ENCODE measurements around the gene ARHGAP10. TPM values are rescaled to one million over a fixed set of nuclear protein-coding genes. Genes with fewer than 3 reads are reported as not detected.
"Not testable (repeated sequence)": the region's sequence is repeated elsewhere in the genome, so short reads cannot be mapped to it uniquely, and the experiment has no call there.

The ARHGAP10 gene
- total RNA-seq, 2 experiments from 2014 or later: 6.5 to 6.6 TPM

DNA sequence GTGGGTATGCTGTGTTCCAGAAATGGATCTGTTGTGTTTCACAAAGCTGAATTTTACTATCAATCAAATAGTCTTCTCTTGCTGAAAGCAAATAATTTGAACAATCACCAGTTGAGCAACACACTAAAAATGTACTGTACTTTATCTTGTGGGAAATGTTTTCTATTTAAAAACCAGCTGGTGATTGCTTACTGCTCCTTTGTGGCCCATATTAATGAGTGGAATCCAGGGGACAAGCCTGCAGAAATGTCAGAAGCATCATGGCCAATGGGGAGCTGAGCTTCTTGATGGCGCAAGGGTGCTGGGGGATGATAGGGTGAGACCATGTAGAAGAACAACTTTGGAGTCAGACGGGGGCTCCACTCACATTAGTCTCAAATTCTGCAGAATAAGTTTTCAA, 346.2 kb downstream of the ARHGAP10 start:
- POLR2A ChIA-PET: no interaction called here
- Mint-ChIP-seq H3K4me3 (no peak overlapping the region), H3K27ac (no peak overlapping the region), H3K9me3 (peaks cover 24% of the 10 kb centered on the region), H3K36me3 (peaks cover 54% of the 10 kb centered on the region), H3K4me1 (no peaks in the 10 kb centered on the region), H3K27me3 (no peaks in the 10 kb centered on the region)
- ATAC-seq (ENCODE audit: low read depth) (no peak), DNase-seq (no peak)

DNA sequence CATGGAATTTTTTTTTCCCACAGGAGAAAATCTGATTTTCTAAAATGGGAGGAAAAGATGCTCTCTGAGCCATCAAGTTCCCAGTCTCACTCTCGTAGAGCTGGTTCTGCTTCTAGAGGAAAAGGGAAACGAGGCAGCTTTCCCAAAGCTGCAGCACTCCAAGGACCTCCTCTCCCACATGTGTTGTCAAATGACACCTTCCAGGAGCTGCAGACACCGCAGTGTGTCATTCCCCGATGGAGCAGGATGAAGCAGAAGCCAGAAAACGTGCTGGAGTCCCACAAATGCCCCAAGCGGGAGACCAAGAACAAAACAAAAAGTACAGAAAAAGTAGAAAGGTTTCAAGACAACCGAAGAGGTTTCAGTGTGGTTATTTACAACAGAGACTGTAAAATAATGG, 348.1 kb downstream of the ARHGAP10 start:
- Mint-ChIP-seq H3K4me3 (no peak overlapping the region), H3K27ac (no peak overlapping the region), H3K36me3 (peaks cover 49% of the 10 kb centered on the region), H3K4me1 (no peaks in the 10 kb centered on the region), H3K9me3 (peaks cover 25% of the 10 kb centered on the region), H3K27me3 (no peaks in the 10 kb centered on the region)
- ATAC-seq (ENCODE audit: low read depth) (no peak), DNase-seq (no peak)
- POLR2A ChIA-PET: no interaction called here

DNA sequence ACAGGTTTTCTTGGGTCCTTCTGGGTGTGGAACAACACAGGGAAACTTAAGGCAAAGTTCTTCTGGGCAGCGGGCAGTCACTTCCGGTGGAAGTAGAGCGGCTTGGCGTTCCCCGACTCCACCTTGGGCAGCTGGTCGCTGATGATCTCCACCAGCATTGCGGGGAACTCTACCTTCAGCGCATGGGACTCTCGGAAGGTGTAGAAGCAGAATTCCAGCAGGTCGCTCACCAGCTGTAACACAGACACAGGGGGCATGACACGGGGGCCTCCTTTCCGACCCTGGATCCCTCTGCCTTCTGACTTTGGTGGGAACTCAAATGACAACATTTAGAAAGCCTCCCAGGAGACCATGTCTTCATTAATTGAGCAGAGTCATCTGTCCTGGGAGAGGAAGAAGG, 349.4 kb downstream of the ARHGAP10 start:
- H3K36me3 Mint-ChIP-seq: peaks cover 43% of the 10 kb centered on the region
- no peaks in the 10 kb centered on the region for H3K27me3 Mint-ChIP-seq
- H3K27ac Mint-ChIP-seq: no peak overlapping the region
- no peaks in the 10 kb centered on the region for H3K4me1 Mint-ChIP-seq
- peaks cover 25% of the 10 kb centered on the region for H3K9me3 Mint-ChIP-seq
- DNase-seq (no peak), ATAC-seq (ENCODE audit: low read depth) (no peak)
- POLR2A ChIA-PET: no interaction called here
- no peak overlapping the region for H3K4me3 Mint-ChIP-seq

DNA sequence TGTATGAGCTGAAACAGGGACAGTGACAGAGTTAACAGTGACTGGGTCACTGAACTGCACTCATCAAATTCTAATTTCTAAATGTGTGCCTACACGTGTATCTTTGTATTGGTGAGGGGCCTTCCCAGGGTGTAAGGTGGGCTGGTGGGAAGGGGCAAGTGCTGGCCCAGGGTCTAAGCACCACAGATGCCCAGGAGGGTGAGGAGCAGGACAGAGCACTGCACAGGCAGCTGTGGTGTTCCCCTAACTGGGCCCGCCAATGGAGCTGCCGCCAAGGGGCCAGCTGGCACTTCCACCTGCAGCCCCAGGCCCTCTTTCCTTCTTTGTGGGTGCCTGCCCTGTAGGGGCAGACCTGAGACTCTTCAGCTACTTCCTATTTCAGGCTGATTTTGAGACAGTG, 349.9 kb downstream of the ARHGAP10 start:
- H3K9me3 Mint-ChIP-seq: peaks cover 23% of the 10 kb centered on the region
- DNase-seq: no peak
- H3K27me3 Mint-ChIP-seq: no peaks in the 10 kb centered on the region
- no peak overlapping the region for H3K4me3 Mint-ChIP-seq
- H3K27ac Mint-ChIP-seq: no peak overlapping the region
- H3K4me1 Mint-ChIP-seq: no peaks in the 10 kb centered on the region
- H3K36me3 Mint-ChIP-seq: peaks cover 40% of the 10 kb centered on the region
- no peak for ATAC-seq (ENCODE audit: low read depth)
- POLR2A ChIA-PET: no interaction called here

DNA sequence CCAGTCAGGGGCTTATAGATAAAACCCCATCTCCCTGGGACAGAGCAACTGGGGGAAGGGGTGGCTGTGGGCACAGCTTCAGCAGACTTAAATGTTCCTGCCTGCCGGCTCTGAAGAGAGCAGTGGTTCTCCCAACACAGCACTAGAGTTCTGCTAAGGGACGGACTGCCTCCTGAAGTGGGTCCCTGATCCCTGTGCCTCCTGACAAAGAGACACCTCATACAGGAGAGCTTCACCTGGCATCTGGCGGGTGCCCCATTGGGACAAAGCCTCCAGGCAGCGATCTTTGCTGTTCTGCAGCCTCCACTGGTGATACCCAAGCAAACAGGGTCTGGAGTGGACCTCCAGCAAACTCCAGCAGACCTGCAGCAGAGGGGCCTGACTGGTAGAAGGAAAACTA, 351.2 kb downstream of the ARHGAP10 start:
- H3K4me1 Mint-ChIP-seq; H3K27me3 Mint-ChIP-seq; POLR2A ChIA-PET; ATAC-seq (ENCODE audit: low read depth); DNase-seq; H3K27ac Mint-ChIP-seq; H3K4me3 Mint-ChIP-seq: not testable (repeated sequence)
- Mint-ChIP-seq H3K36me3 (peaks cover 36% of the 10 kb centered on the region), H3K9me3 (peaks cover 28% of the 10 kb centered on the region)

DNA sequence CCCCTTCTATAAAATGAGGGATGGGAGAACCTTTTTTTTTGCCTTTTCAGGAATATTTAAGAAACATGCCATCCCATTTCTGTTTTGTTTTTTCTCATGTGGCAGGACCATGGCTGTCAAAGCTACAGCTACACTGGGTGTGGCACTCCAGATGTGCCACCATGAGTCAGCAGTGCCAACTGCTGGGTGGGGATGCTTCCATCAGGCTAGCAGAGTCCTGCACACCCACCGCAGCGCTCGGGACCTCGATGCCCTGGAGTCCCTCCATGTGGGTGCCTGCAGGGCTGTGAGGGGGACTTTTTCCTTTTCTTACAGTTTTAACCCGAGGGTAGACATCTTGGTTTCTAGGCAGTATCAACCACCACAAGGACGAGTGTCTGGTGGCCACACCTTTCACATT, 357.7 kb downstream of the ARHGAP10 start:
- H3K36me3 Mint-ChIP-seq: peaks cover 21% of the 10 kb centered on the region
- DNase-seq (no peak), ATAC-seq (ENCODE audit: low read depth) (no peak)
- H3K4me3 Mint-ChIP-seq: no peak overlapping the region
- POLR2A ChIA-PET: no interaction called here
- no peaks in the 10 kb centered on the region for H3K27me3 Mint-ChIP-seq
- no peak overlapping the region for H3K27ac Mint-ChIP-seq
- peaks cover 19% of the 10 kb centered on the region for H3K9me3 Mint-ChIP-seq
- H3K4me1 Mint-ChIP-seq: peaks cover 3% of the 10 kb centered on the region

DNA sequence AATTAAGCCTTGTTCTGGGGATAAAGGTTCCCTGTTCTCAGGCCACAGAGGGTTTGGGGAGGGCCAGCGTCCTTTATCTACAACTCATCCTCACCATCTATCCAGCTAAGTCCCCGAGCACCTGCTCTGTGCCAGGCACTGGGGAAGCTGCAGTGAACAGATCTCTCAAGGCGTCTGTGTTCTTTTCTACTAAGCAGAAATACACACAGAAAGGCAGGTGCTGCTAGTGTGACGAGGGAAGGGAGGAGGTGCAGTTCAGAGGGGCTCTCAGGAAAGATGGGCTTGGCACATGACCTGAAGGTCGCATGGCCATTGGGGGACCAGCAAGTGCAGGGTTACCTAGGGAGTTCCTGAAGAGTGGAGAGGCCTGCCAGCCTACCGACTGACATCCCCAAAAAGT, 358.1 kb downstream of the ARHGAP10 start:
- peaks cover 18% of the 10 kb centered on the region for H3K36me3 Mint-ChIP-seq
- DNase-seq (no peak), ATAC-seq (ENCODE audit: low read depth) (no peak)
- peaks cover 3% of the 10 kb centered on the region for H3K4me1 Mint-ChIP-seq
- H3K4me3 Mint-ChIP-seq: no peak overlapping the region
- no peaks in the 10 kb centered on the region for H3K27me3 Mint-ChIP-seq
- H3K27ac Mint-ChIP-seq: no peak overlapping the region
- peaks cover 16% of the 10 kb centered on the region for H3K9me3 Mint-ChIP-seq
- POLR2A ChIA-PET: no interaction called here

DNA sequence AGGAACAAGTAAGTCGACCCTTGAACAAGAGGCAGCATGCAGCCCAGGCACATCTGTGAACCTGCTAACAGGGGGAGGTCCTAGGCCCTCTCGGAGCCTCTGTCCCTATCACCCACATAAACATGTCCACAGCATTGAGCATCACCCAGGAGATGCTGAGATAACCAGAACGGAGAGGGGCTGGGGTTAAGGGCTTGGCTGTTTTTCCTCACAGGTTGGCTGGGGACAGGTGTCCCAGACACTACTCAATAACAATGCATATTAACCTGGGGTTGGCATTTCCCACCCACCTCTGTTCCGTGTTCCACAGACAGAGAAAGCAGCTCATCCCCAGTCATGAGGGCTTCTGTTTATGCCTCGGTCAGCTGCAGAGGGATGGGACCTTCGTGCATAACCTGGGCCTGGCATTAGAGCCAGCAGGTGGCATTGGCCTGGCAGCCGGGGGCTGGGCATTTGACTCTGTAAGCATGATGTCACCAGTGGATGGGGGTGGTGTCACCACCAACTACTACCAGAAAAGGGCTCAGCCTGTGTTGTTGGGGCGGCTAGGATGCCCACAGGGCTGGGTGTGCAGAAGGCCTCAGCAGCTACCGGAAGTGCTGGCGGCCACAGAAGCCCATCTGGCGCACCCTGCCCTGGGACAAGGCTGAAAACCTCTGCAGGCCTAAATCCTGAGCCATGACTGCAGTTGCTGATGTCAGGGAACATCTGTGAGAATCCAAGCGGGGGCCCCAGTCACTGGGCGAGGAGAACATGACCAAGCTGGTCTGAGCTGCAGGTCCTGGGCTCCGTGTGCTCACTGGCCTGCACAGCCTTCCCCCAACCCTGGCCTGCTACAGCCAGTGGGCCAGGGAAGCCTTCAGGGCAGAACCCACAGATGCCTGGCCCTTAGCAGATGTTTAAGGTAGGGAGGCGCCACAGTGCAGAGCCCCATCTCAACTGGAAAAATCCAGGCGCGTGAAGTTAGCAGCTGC, 358.9 kb downstream of the ARHGAP10 start:
- Mint-ChIP-seq H3K4me1 (peaks cover 3% of the 10 kb centered on the region), H3K4me3 (no peak overlapping the region), H3K27me3 (no peaks in the 10 kb centered on the region), H3K36me3 (peaks cover 12% of the 10 kb centered on the region), H3K9me3 (peaks cover 10% of the 10 kb centered on the region), H3K27ac (no peak overlapping the region)
- POLR2A ChIA-PET: no interaction called here
- DNase-seq (no peak), ATAC-seq (ENCODE audit: low read depth) (no peak)

- POLR2A ChIA-PET: no interaction called here
- no peak overlapping the region for H3K4me3 Mint-ChIP-seq
- ATAC-seq (ENCODE audit: low read depth) (no peak), DNase-seq (no peak)
- H3K27ac Mint-ChIP-seq: no peak overlapping the region
- peaks cover 11% of the 10 kb centered on the region for H3K36me3 Mint-ChIP-seq
- H3K9me3 Mint-ChIP-seq: peaks cover 5% of the 10 kb centered on the region
- H3K27me3 Mint-ChIP-seq: no peaks in the 10 kb centered on the region
- H3K4me1 Mint-ChIP-seq: peaks cover 2% of the 10 kb centered on the region
These were observed 360.0 kb downstream of the ARHGAP10 start for GRCh38 chr4:148091896-148092295.

GRCh38 chr4:148092316-148093014, 360.6 kb downstream of the ARHGAP10 start:
- no peak overlapping the region for H3K27ac Mint-ChIP-seq
- no peaks in the 10 kb centered on the region for H3K27me3 Mint-ChIP-seq
- POLR2A ChIA-PET: interaction anchor here (0.5 kb wide), 1 partner anchor 362 kb away, joined by 3 read pairs; no protein-coding TSS in a partner anchor
- ATAC-seq (ENCODE audit: low read depth) (no peak), DNase-seq (no peak)
- H3K4me3 Mint-ChIP-seq: no peak overlapping the region
- H3K4me1 Mint-ChIP-seq: peaks cover 2% of the 10 kb centered on the region
- H3K36me3 Mint-ChIP-seq: peaks cover 11% of the 10 kb centered on the region
- peaks cover 1% of the 10 kb centered on the region for H3K9me3 Mint-ChIP-seq

DNA sequence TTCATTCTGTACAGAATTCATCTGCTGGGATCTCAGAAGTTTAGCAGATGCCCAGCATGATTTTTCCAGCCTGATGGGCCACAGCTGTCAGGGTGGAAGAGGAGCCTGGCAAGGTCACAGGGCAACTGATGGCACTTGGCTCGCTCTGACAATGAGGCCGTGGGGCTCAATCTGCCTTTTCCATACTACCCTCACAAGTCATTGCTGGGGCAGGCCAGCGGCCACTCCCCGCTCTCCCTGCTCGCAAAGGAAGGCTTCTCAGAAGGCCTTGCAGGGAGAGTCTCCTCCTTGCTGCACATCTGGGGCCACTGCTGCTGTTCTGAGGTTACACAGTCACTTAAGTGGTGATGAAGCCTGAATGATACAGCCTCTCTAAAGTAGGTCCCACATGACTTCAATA, 361.2 kb downstream of the ARHGAP10 start:
- Mint-ChIP-seq H3K4me1 (peaks cover 2% of the 10 kb centered on the region), H3K27ac (no peak overlapping the region), H3K36me3 (peaks cover 13% of the 10 kb centered on the region), H3K9me3 (peaks cover 1% of the 10 kb centered on the region), H3K4me3 (no peak overlapping the region), H3K27me3 (no peaks in the 10 kb centered on the region)
- POLR2A ChIA-PET: interaction anchor here (0.5 kb wide), 1 partner anchor 363 kb away, joined by 3 read pairs; no protein-coding TSS in a partner anchor
- DNase-seq (no peak), ATAC-seq (ENCODE audit: low read depth) (no peak)

- peaks cover 13% of the 10 kb centered on the region for H3K36me3 Mint-ChIP-seq
- peaks cover 1% of the 10 kb centered on the region for H3K9me3 Mint-ChIP-seq
- DNase-seq (no peak), ATAC-seq (ENCODE audit: low read depth) (no peak)
- H3K4me3 Mint-ChIP-seq: no peak overlapping the region
- no peak overlapping the region for H3K27ac Mint-ChIP-seq
- peaks cover 2% of the 10 kb centered on the region for H3K4me1 Mint-ChIP-seq
- POLR2A ChIA-PET: no interaction called here
- H3K27me3 Mint-ChIP-seq: no peaks in the 10 kb centered on the region
These were observed 362.3 kb downstream of the ARHGAP10 start for GRCh38 chr4:148094149-148094548.

DNA sequence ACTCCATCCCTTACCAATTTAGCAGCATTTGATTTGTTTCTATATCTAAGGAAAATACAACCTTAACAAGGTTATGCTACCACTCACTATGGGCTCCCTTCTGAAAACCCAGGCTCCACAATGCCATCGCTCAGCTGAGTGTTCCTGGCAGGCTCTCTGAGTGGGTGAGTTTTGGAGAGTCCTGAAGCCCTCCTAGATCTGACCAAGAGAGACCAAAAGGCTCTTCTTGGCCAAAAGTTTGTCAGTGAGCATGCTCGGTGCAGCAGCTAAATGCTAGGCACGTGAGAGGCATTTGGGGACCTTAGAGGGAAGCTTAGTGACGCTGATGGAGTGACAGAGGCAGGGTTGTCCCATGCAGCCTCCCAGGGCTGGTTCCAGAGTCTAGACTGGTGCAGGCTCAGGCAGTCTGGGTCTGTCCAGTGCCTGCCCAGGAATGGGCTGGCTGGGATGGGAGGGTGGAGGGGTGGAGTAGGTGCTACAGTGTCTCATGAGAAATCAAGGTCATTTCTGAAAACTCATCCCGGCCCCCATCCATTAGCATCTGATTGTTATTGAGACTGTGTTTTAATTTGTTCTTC, 363.5 kb downstream of the ARHGAP10 start:
- Mint-ChIP-seq H3K4me3 (no peak overlapping the region), H3K27ac (no peak overlapping the region), H3K27me3 (no peaks in the 10 kb centered on the region), H3K9me3 (peaks cover 1% of the 10 kb centered on the region), H3K4me1 (peaks cover 2% of the 10 kb centered on the region), H3K36me3 (peaks cover 9% of the 10 kb centered on the region)
- ATAC-seq (ENCODE audit: low read depth) (no peak), DNase-seq (no peak)
- POLR2A ChIA-PET: no interaction called here

Measured in activated naive CD8-positive, alpha-beta T cell treated with anti-CD3 and anti-CD28 coated beads, Interleukin-2, amount 10 ng/mL, durations not matched to agents 7 days and 5 days (primary cell).